ENCODE measurements around the gene CHDH. TPM values are rescaled to one million over a fixed set of nuclear protein-coding genes. Genes with fewer than 3 reads are reported as not detected.

CHDH gene
- total and polyA plus RNA-seq, 12 donors = 0.29 to 17.5 (median 2.2) TPM

GRCh38 chr3:53834429-53835095, 11.7 kb downstream of the CHDH start:
- no peaks in the 10 kb centered on the region for H3K36me3 ChIP-seq
- DNase-seq (no peak), ATAC-seq (no peak)
- no peak for TF ChIP-seq CTCF (IDR thresholded peaks at IDR 0.05)
- H3K27me3 ChIP-seq = no peaks in the 10 kb centered on the region
- H3K4me3 ChIP-seq = no peak overlapping the region
- intact Hi-C loops (cut with DNase I) = no loop called here
- no peak overlapping the region for H3K27ac ChIP-seq
- whole genome bisulfite sequencing, 2 donors = 87 to 94% methylated on average over 6 of the region's 6 CpGs
- no peaks in the 10 kb centered on the region for H3K4me1 ChIP-seq
- H3K9me3 ChIP-seq = no peaks in the 10 kb centered on the region

- no peak for ATAC-seq
- intact Hi-C loops (cut with DNase I) = no loop called here
- no peak for TF ChIP-seq CTCF (IDR thresholded peaks at IDR 0.05)
- no peaks in the 10 kb centered on the region for H3K36me3 ChIP-seq
- no peaks in the 10 kb centered on the region for H3K27me3 ChIP-seq
- WGBS, 2 donors = 88 to 92% methylated on average over 5 of the region's 5 CpGs
- no peak for DNase-seq
- no peaks in the 10 kb centered on the region for H3K9me3 ChIP-seq
- H3K27ac ChIP-seq = no peak overlapping the region
- no peaks in the 10 kb centered on the region for H3K4me1 ChIP-seq
- no peak overlapping the region for H3K4me3 ChIP-seq
These were observed 12.5 kb downstream of the CHDH start for GRCh38 chr3:53833700-53834099.

DNA sequence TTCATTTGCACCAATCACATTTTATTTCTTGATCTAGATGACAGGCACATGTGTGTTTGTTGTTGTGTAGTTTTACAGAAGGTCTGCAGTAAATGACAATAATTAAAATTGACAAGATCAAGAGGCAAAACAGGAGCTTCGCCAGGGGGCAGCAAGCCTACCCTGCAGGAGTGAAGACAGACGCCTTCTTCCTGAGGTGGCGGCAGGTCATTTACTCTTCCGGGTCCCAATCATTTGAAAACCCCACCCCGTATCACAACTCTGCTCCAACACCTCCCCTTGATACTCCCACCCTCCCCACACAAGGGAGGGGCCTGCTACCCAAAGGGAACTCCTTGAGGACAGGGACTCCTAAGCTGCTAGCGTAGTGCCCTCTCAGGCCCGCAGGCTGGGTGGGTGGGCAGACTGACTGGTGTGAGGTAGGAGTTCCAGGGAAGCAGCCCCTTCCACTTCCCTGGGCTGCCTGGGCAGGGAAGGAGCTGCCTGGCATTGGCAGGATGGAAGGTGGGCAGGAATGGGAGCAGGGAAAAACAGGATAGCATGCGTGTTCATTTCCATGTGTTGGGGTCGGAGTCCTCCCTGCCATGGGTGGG, 13.1 kb downstream of the CHDH start:
- H3K4me3 ChIP-seq = no peak overlapping the region
- no peaks in the 10 kb centered on the region for H3K4me1 ChIP-seq
- H3K36me3 ChIP-seq = no peaks in the 10 kb centered on the region
- no peak for DNase-seq
- H3K9me3 ChIP-seq = no peaks in the 10 kb centered on the region
- no peak overlapping the region for H3K27ac ChIP-seq
- H3K27me3 ChIP-seq = no peaks in the 10 kb centered on the region
- TF ChIP-seq CTCF (IDR thresholded peaks at IDR 0.05) = no peak
- WGBS, 2 donors = 83 to 84% methylated on average over 9 of the region's 9 CpGs
- intact Hi-C loops (cut with DNase I) = no loop called here
- no peak for ATAC-seq

DNA sequence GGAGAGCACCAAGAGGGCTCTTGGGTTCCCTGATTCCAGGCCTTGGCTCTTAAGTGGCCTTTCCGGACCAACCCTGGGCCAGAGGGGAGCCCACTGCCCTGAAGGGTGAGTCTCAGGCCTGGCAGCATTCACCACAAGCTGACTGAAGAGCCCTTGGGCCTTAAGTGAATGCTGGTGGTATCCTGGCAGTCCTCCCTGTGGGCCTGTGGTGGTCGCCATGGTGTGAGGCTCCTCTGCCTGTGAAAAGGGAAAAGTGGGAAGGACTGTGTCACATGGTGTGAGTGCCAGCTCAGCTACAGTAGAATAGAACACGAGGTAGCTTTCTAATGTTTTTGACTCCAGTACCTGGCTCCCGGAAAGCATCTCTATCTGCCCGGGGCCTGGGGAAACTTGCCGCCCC, 15.3 kb downstream of the CHDH start:
- no peak overlapping the region for H3K4me3 ChIP-seq
- ATAC-seq (no peak), DNase-seq (no peak)
- H3K27me3 ChIP-seq = no peaks in the 10 kb centered on the region
- H3K4me1 ChIP-seq = no peaks in the 10 kb centered on the region
- H3K27ac ChIP-seq = no peak overlapping the region
- intact Hi-C loops (cut with DNase I) = no loop called here
- no peaks in the 10 kb centered on the region for H3K36me3 ChIP-seq
- H3K9me3 ChIP-seq = no peaks in the 10 kb centered on the region
- 83 to 89% methylated on average over 6 of the region's 6 CpGs for whole genome bisulfite sequencing, 2 donors
- TF ChIP-seq CTCF (IDR thresholded peaks at IDR 0.05) = no peak
